Hepatocyte (in vitro differentiated cells): Measurements from ENCODE around the gene BCKDHB. TPM values are rescaled to one million over a fixed set of nuclear protein-coding genes. Genes with fewer than 3 reads are reported as not detected.

Experiments used
- DNase-seq: peaks from one replicate; pipeline ENCODE4 v3.0.0-alpha.2; 2016; ENCODE audit warnings: low spot score
- H2AFZ ChIP-seq: fragments of 200-600 bp; sonication (generic); 2 replicates; pipeline ENCODE4 v1.6.0; 2016; ENCODE audit warnings: antibody characterized with exemption, mild to moderate bottlenecking
- H3K27ac ChIP-seq: fragments of 200-600 bp; sonication (generic); 2 replicates; pipeline ENCODE4 v1.5.1; 2016; ENCODE audit warnings: mild to moderate bottlenecking
- H3K27me3 ChIP-seq: fragments of 200-600 bp; sonication (generic); 2 replicates; pipeline ENCODE4 v1.6.1; 2016
- H3K36me3 ChIP-seq: fragments of 200-600 bp; sonication (generic); replicated peaks from 2 replicates; pipeline ENCODE4 v1.5.1; 2016; ENCODE audit warnings: low read depth; ENCODE audit not compliant: insufficient read depth
- H3K4me1 ChIP-seq: fragments of 200-600 bp; sonication (generic); 2 replicates; pipeline ENCODE4 v1.5.1; 2016; ENCODE audit warnings: mild to moderate bottlenecking, moderate library complexity; ENCODE audit not compliant: insufficient read depth
- H3K4me2 ChIP-seq: fragments of 200-600 bp; sonication (generic); 2 replicates; pipeline ENCODE4 v1.6.0; 2016
- H3K4me3 ChIP-seq: fragments of 200-600 bp; sonication (generic); 2 replicates; pipeline ENCODE4 v1.5.1; 2016; ENCODE audit warnings: mild to moderate bottlenecking
- H3K79me2 ChIP-seq: fragments of 200-600 bp; sonication (generic); 2 replicates; pipeline ENCODE4 v1.6.0; 2017; ENCODE audit warnings: mild to moderate bottlenecking
- H3K9me2 ChIP-seq: fragments of 200-600 bp; sonication (generic); replicated peaks from 2 replicates; pipeline ENCODE4 v1.6.0; 2017; ENCODE audit warnings: mild to moderate bottlenecking; ENCODE audit not compliant: insufficient read depth
- H3K9me3 ChIP-seq: fragments of 200-600 bp; sonication (generic); 2 replicates; pipeline ENCODE4 v1.5.1; 2016; ENCODE audit warnings: low read depth, mild to moderate bottlenecking
- H4K20me1 ChIP-seq: fragments of 200-600 bp; sonication (generic); 2 replicates; pipeline ENCODE4 v1.6.0; 2016; ENCODE audit warnings: mild to moderate bottlenecking; ENCODE audit not compliant: insufficient read depth, poor library complexity, severe bottlenecking
- EZH2 ChIP-seq: fragments of 200-600 bp; sonication (generic); IDR thresholded peaks from 2 replicates; pipeline ENCODE4 v1.6.1; 2016; ENCODE audit warnings: antibody characterized with exemption, mild to moderate bottlenecking, borderline replicate concordance
- EZH2phosphoT487 ChIP-seq: fragments of 200-600 bp; sonication (generic); IDR thresholded peaks from one replicate; pipeline ENCODE4 v1.6.1; 2018; ENCODE audit warnings: antibody characterized with exemption, mild to moderate bottlenecking, low read depth, moderate library complexity; ENCODE audit not compliant: unreplicated experiment, severe bottlenecking
- whole genome bisulfite sequencing: methylation state at CpG from one replicate; pipeline ENCODE4 v1.1.6; 2016; ENCODE audit warnings: low lambda C conversion rate; ENCODE audit errors: missing lambda C conversion rate; 5-methylcytosine and 5-hydroxymethylcytosine counted together
- polyA plus RNA-seq: library from polyadenylated mRNA; unstranded; fragments of >200 nt; fragmentation: Nextera tagmentation; extraction: Ambion mirVana; gene quantifications from 2 replicates; pipeline ENCODE4 v1.2.1, GENCODE V29; 2016
- total RNA-seq: library from RNA; depleted of rRNA; stranded (reverse); fragments of >200 nt; gene quantifications from 2 replicates; pipeline ENCODE4 v1.2.3, GENCODE V29; 2014
- TF ChIP-seq, protein P1 (sequence below): fragments of 200-600 bp; sonication (generic); IDR thresholded peaks from 2 replicates; pipeline ENCODE4 v1.5.1; 2016; ENCODE audit warnings: antibody characterized with exemption, mild to moderate bottlenecking; ENCODE audit not compliant: poor library complexity

The BCKDHB gene
- total and polyA plus RNA-seq, 2 experiments from 2014 or later: 28.7 to 32.0 TPM

DNA sequence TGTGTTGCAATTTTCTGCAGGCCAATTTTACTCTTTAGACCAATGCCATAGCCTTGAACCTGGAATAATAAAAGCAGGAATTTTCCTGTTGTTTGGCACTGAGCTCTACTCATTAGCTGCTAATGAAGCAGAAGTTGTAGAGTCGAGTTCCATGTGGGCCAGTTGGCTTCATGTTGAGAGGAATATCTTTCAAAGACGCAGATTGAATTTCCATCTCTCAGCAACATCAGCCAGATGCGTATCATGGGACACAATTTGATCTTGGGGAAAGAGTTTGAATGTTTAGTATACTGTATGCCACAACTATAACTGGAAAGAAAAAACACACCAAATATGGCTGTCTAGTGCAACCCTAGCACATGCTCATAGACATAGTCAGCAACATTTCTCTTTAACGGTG is 259.6 kb downstream of the BCKDHB start:
- H3K4me3 ChIP-seq: no peak overlapping the region
- no peaks in the 10 kb centered on the region for H3K36me3 ChIP-seq
- DNase-seq: no peak
- H3K9me2 ChIP-seq: no peaks in the 10 kb centered on the region
- H4K20me1 ChIP-seq: no peaks in the 10 kb centered on the region
- H3K79me2 ChIP-seq: no peaks in the 10 kb centered on the region
- no peaks in the 10 kb centered on the region for H3K9me3 ChIP-seq
- WGBS: 87% methylated on average over 4 of the region's 4 CpGs
- no peak for TF ChIP-seq EZH2phosphoT487
- TF ChIP-seq, protein P1, sequence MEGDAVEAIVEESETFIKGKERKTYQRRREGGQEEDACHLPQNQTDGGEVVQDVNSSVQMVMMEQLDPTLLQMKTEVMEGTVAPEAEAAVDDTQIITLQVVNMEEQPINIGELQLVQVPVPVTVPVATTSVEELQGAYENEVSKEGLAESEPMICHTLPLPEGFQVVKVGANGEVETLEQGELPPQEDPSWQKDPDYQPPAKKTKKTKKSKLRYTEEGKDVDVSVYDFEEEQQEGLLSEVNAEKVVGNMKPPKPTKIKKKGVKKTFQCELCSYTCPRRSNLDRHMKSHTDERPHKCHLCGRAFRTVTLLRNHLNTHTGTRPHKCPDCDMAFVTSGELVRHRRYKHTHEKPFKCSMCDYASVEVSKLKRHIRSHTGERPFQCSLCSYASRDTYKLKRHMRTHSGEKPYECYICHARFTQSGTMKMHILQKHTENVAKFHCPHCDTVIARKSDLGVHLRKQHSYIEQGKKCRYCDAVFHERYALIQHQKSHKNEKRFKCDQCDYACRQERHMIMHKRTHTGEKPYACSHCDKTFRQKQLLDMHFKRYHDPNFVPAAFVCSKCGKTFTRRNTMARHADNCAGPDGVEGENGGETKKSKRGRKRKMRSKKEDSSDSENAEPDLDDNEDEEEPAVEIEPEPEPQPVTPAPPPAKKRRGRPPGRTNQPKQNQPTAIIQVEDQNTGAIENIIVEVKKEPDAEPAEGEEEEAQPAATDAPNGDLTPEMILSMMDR: no peak
- no peak for TF ChIP-seq EZH2
- no peak overlapping the region for H3K27ac ChIP-seq
- H3K4me2 ChIP-seq: no peak overlapping the region
- H3K27me3 ChIP-seq: no peaks in the 10 kb centered on the region
- no peak overlapping the region for H2AFZ ChIP-seq
- H3K4me1 ChIP-seq: no peaks in the 10 kb centered on the region

DNA sequence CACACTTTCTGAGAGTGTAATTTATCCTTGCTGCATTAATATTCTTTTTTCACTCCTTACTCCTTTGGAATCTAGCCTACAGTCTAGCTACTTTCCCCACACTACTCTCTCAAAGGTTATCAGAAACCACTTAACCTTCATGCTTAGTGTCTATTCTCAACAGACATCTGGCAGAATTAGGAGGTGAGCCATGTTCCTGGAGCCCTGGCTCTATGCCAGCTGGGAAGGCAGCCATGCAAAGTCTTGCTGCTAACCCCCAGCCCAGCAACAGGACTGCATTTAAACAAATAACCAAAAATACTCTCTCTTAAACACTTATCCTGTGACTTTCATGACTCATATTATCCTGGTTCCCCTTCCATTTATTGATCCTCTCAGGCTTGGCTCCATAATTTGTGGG is 260.2 kb downstream of the BCKDHB start:
- Histone ChIP-seq H3K9me2 (no peaks in the 10 kb centered on the region), H3K27me3 (no peaks in the 10 kb centered on the region), H3K4me3 (no peak overlapping the region), H3K79me2 (no peaks in the 10 kb centered on the region), H3K36me3 (no peaks in the 10 kb centered on the region), H3K4me2 (no peak overlapping the region), H2AFZ (no peak overlapping the region), H3K9me3 (no peaks in the 10 kb centered on the region), H3K4me1 (no peaks in the 10 kb centered on the region), H4K20me1 (no peaks in the 10 kb centered on the region), H3K27ac (no peak overlapping the region)
- peak; percentile 38 for DNase-seq
- no peak for TF ChIP-seq EZH2phosphoT487
- TF ChIP-seq, protein P1: no peak
- TF ChIP-seq EZH2: no peak

DNA sequence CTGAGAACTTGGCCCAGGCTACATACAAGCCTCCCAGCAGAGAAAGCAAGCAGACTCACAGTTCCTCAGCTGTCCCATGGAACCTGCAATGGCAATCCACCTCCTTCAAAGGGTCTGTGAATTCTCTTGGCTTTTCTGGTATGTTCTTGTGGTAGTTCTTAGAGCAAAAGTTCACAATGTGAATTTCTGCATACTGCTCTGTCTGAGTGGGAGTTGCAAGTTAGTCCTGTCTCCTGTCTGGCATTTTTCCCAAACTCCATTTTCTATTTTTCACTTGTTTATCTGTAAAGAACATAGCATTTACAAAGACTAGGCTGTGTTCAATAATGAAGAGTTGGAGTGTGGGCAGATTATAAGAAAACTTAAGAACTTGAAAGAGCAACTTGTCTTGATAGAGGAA is 269.9 kb downstream of the BCKDHB start:
- H3K79me2 ChIP-seq: no peaks in the 10 kb centered on the region
- no peak overlapping the region for H3K4me2 ChIP-seq
- no peak for DNase-seq
- H3K27me3 ChIP-seq: no peaks in the 10 kb centered on the region
- no peak overlapping the region for H2AFZ ChIP-seq
- no peak overlapping the region for H3K27ac ChIP-seq
- H3K9me3 ChIP-seq: no peaks in the 10 kb centered on the region
- H3K36me3 ChIP-seq: no peaks in the 10 kb centered on the region
- H3K9me2 ChIP-seq: no peaks in the 10 kb centered on the region
- H3K4me1 ChIP-seq: no peaks in the 10 kb centered on the region
- TF ChIP-seq, protein P1: no peak
- TF ChIP-seq EZH2phosphoT487: no peak
- TF ChIP-seq EZH2: no peak
- no peak overlapping the region for H3K4me3 ChIP-seq
- no peaks in the 10 kb centered on the region for H4K20me1 ChIP-seq

DNA sequence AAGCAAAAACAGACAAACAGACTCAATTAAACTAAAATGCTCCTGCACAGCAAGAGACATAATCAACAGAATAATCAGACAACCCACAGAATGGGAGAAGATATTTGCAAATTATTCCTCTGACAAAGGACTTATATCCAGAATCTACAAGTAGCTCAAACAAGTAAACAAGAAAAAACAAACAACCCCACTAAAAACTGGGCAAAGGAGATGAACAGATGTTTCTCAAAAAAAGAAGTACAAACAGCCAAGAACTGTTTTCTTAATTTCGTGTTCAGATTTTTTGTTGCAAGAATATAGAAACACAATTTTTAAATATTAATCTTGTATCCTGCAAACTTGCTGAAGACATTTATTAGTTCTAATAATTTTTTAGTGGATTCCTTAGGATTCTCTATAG is 274.1 kb downstream of the BCKDHB start:
- Histone ChIP-seq H3K79me2 (no peaks in the 10 kb centered on the region), H3K9me2 (no peaks in the 10 kb centered on the region), H2AFZ (no peak overlapping the region), H3K27me3 (no peaks in the 10 kb centered on the region), H3K9me3 (no peaks in the 10 kb centered on the region), H3K36me3 (no peaks in the 10 kb centered on the region), H3K4me3 (no peak overlapping the region), H3K4me2 (no peak overlapping the region), H3K4me1 (no peaks in the 10 kb centered on the region), H3K27ac (no peak overlapping the region), H4K20me1 (no peaks in the 10 kb centered on the region)
- TF ChIP-seq EZH2phosphoT487: no peak
- TF ChIP-seq, protein P1: no peak
- TF ChIP-seq EZH2: no peak
- no peak for DNase-seq
- WGBS: 94% methylated on average over 1 of the region's 1 CpG
